GM19193 (cell line): ENCODE data around the gene ARHGAP6.

Experiments used
- POLR2A ChIP-seq: IDR thresholded peaks from 4 replicates; pipeline ENCODE4 v1.6.1; 2011; ENCODE audit not compliant: insufficient read depth, insufficient read length; ENCODE audit errors: extremely low read depth

ARHGAP6 gene

GRCh38 chrX:11366998-11367595 is 298.6 kb downstream of the ARHGAP6 start:
- no peak for TF ChIP-seq POLR2A

- TF ChIP-seq POLR2A: no peak
Measured at GRCh38 chrX:11365426-11365825, 300.3 kb downstream of the ARHGAP6 start.

GRCh38 chrX:11364835-11365234 is 300.9 kb downstream of the ARHGAP6 start:
- no peak for TF ChIP-seq POLR2A

- no peak for TF ChIP-seq POLR2A
Measured at GRCh38 chrX:11363069-11363594, 302.6 kb downstream of the ARHGAP6 start.

GRCh38 chrX:11355259-11355909 is 310.3 kb downstream of the ARHGAP6 start:
- TF ChIP-seq POLR2A: no peak

GRCh38 chrX:11352296-11352741 is 313.4 kb downstream of the ARHGAP6 start:
- no peak for TF ChIP-seq POLR2A

- TF ChIP-seq POLR2A: no peak
Measured at GRCh38 chrX:11351375-11352295, 314.1 kb downstream of the ARHGAP6 start.

- TF ChIP-seq POLR2A: no peak
Measured at GRCh38 chrX:11349661-11350337, 315.9 kb downstream of the ARHGAP6 start.

GRCh38 chrX:11349020-11349419 is 316.7 kb downstream of the ARHGAP6 start:
- no peak for TF ChIP-seq POLR2A

GRCh38 chrX:11347300-11347699 is 318.4 kb downstream of the ARHGAP6 start:
- no peak for TF ChIP-seq POLR2A

- no peak for TF ChIP-seq POLR2A
Measured at GRCh38 chrX:11346121-11346682, 319.5 kb downstream of the ARHGAP6 start.

GRCh38 chrX:11342673-11343072 is 323.0 kb downstream of the ARHGAP6 start:
- TF ChIP-seq POLR2A: no peak

GRCh38 chrX:11341274-11342201 is 324.2 kb downstream of the ARHGAP6 start:
- TF ChIP-seq POLR2A: no peak
